ENCODE measurements around the gene UBE2F. TPM values are rescaled to one million over a fixed set of nuclear protein-coding genes. Genes with fewer than 3 reads are reported as not detected.
"Not testable (repeated sequence)": the region's sequence is repeated elsewhere in the genome, so short reads cannot be mapped to it uniquely, and the experiment has no call there.

UBE2F gene
- total RNA-seq, 1 experiment from 2014 or later = 51.2 TPM

DNA sequence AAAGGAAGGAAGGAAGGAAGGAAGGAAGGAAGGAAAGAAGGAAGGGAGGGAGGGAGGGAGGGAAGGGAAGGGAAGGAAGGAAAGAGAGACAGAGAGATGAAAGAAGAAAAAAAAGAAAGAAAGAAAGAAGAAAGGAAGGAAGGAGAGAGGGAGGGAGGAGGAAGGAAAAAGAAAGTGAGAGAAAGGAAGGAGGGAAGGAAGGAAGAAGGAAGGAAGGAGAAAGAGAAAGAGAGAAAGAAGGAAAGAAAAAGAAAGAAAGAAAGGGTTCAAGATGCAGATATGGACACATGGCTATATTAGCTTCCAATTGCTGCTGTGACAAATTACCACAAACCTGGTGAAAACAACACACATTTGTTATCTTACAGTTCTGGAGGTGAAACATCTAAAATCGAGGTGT is 20.4 kb upstream of the UBE2F start:
- Histone ChIP-seq H3K4me1 (ENCODE audit: insufficient read depth, low read length, poor library complexity, severe bottlenecking) (no peaks in the 10 kb centered on the region), H3K27me3 (replicated peaks; ENCODE audit: insufficient read depth, low read depth, low read length, poor library complexity) (no peaks in the 10 kb centered on the region), H3K9me3 (ENCODE audit: low read depth, low read length, poor library complexity, severe bottlenecking) (peaks cover 4% of the 10 kb centered on the region), H3K36me3 (ENCODE audit: insufficient read depth, low read length, poor library complexity, severe bottlenecking) (no peaks in the 10 kb centered on the region), H3K27ac (ENCODE audit: low read depth, low read length, poor library complexity, severe bottlenecking) (no peak overlapping the region), H3K4me3 (ENCODE audit: low read depth, low read length, poor library complexity, severe bottlenecking) (no peak overlapping the region)
- intact Hi-C loops (cut with micrococcal nuclease; ENCODE audit: unreplicated experiment) = no loop called here
- POLR2A ChIA-PET (ENCODE audit: low non-redundant PET) = interaction anchor here (0.5 kb wide), 1 partner anchor 147 kb away, joined by 9 read pairs; no protein-coding TSS in a partner anchor
- BruUV-seq (replicated peaks) = no TSS peak
- no peak for DNase-seq (ENCODE audit: low spot score)
- TF ChIP-seq EZH2 (IDR thresholded peaks at IDR 0.05; ENCODE audit: borderline replicate concordance, low read depth, low read length, poor library complexity, severe bottlenecking) = no peak
- TF ChIP-seq, protein P1, sequence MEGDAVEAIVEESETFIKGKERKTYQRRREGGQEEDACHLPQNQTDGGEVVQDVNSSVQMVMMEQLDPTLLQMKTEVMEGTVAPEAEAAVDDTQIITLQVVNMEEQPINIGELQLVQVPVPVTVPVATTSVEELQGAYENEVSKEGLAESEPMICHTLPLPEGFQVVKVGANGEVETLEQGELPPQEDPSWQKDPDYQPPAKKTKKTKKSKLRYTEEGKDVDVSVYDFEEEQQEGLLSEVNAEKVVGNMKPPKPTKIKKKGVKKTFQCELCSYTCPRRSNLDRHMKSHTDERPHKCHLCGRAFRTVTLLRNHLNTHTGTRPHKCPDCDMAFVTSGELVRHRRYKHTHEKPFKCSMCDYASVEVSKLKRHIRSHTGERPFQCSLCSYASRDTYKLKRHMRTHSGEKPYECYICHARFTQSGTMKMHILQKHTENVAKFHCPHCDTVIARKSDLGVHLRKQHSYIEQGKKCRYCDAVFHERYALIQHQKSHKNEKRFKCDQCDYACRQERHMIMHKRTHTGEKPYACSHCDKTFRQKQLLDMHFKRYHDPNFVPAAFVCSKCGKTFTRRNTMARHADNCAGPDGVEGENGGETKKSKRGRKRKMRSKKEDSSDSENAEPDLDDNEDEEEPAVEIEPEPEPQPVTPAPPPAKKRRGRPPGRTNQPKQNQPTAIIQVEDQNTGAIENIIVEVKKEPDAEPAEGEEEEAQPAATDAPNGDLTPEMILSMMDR (conservative IDR thresholded peaks at IDR 0.05; ENCODE audit: low read depth, low read length) = no peak
- CTCF ChIA-PET = no interaction called here

DNA sequence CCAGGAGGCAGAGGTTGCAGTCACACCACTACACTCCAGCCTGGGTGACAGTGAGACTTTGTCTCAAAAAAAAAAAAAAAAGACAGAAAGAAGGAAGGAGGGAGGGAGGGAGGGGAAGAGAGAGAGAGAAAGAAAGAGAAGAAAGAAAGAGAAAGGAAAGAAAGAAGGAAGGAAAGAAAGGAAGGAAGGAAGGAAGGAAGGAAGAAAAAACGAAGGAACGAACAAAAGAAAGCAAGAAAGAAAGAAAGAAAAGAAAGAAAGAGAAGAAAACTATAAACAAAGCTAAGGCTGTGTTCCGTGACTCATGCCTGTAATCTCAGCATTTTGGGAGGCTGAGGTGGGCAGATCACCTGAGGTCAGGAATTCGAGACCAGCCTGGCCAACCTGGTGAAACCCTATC is 15.5 kb upstream of the UBE2F start:
- H3K36me3 ChIP-seq (ENCODE audit: insufficient read depth, low read length, poor library complexity, severe bottlenecking); POLR2A ChIA-PET (ENCODE audit: low non-redundant PET); BruUV-seq (replicated peaks); DNase-seq (ENCODE audit: low spot score); H3K4me3 ChIP-seq (ENCODE audit: low read depth, low read length, poor library complexity, severe bottlenecking); H3K4me1 ChIP-seq (ENCODE audit: insufficient read depth, low read length, poor library complexity, severe bottlenecking); H3K9me3 ChIP-seq (ENCODE audit: low read depth, low read length, poor library complexity, severe bottlenecking); intact Hi-C loops (cut with micrococcal nuclease; ENCODE audit: unreplicated experiment); H3K27me3 ChIP-seq (replicated peaks; ENCODE audit: insufficient read depth, low read depth, low read length, poor library complexity); CTCF ChIA-PET; H3K27ac ChIP-seq (ENCODE audit: low read depth, low read length, poor library complexity, severe bottlenecking): not testable (repeated sequence)

DNA sequence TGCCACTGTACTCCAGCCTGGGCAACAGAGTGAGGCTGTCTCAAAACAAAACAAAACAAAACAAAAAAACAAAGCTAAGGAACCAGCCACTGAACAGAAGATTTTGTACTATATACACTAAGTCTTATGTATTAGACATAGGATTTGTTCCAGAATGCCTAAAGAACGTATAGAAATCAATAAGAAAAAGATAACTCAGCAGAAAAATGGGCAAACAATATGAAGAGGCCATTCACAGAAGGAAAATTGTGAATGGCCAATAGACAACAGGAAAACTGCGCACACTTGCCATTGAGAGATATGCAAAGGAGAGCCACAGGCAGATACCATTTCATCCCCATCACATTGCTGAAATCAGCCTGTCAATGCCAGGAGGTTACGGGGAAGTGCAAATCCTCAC is 14.9 kb upstream of the UBE2F start:
- Histone ChIP-seq H3K4me3 (ENCODE audit: low read depth, low read length, poor library complexity, severe bottlenecking) (no peak overlapping the region), H3K36me3 (ENCODE audit: insufficient read depth, low read length, poor library complexity, severe bottlenecking) (no peaks in the 10 kb centered on the region), H3K4me1 (ENCODE audit: insufficient read depth, low read length, poor library complexity, severe bottlenecking) (peaks cover 5% of the 10 kb centered on the region), H3K27me3 (replicated peaks; ENCODE audit: insufficient read depth, low read depth, low read length, poor library complexity) (no peaks in the 10 kb centered on the region), H3K27ac (ENCODE audit: low read depth, low read length, poor library complexity, severe bottlenecking) (no peak overlapping the region), H3K9me3 (ENCODE audit: low read depth, low read length, poor library complexity, severe bottlenecking) (no peaks in the 10 kb centered on the region)
- no peak for DNase-seq (ENCODE audit: low spot score)
- POLR2A ChIA-PET (ENCODE audit: low non-redundant PET) = no interaction called here
- intact Hi-C loops (cut with micrococcal nuclease; ENCODE audit: unreplicated experiment) = no loop called here
- no TSS peak for BruUV-seq (replicated peaks)
- TF ChIP-seq, protein P1 (conservative IDR thresholded peaks at IDR 0.05; ENCODE audit: low read depth, low read length) = no peak
- TF ChIP-seq EZH2 (IDR thresholded peaks at IDR 0.05; ENCODE audit: borderline replicate concordance, low read depth, low read length, poor library complexity, severe bottlenecking) = no peak
- CTCF ChIA-PET = no interaction called here

DNA sequence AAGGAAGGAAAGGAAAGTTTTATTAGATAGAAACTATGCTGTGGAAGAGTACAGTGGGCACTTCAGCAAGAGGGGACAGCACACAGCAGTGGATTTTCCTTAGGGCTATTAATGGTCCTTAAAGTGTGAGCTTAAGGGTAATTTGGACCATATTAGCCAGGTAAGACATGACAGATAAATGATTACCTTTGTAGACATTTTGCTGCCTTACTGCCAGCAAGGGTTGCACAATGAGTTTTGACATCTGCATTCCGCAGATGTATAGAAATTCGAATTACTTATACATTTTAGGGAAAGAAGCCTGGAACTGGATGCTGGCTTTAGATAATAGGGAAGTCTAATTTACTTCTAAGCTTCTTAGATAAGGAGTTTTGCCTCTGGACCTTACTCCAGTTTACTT is 14.0 kb upstream of the UBE2F start:
- no peaks in the 10 kb centered on the region for H3K36me3 ChIP-seq (ENCODE audit: insufficient read depth, low read length, poor library complexity, severe bottlenecking)
- POLR2A ChIA-PET (ENCODE audit: low non-redundant PET) = no interaction called here
- CTCF ChIA-PET = no interaction called here
- no peak overlapping the region for H3K27ac ChIP-seq (ENCODE audit: low read depth, low read length, poor library complexity, severe bottlenecking)
- no peaks in the 10 kb centered on the region for H3K9me3 ChIP-seq (ENCODE audit: low read depth, low read length, poor library complexity, severe bottlenecking)
- no peaks in the 10 kb centered on the region for H3K27me3 ChIP-seq (replicated peaks; ENCODE audit: insufficient read depth, low read depth, low read length, poor library complexity)
- DNase-seq (ENCODE audit: low spot score) = peak; percentile 68
- intact Hi-C loops (cut with micrococcal nuclease; ENCODE audit: unreplicated experiment) = no loop called here
- no peak for TF ChIP-seq EZH2 (IDR thresholded peaks at IDR 0.05; ENCODE audit: borderline replicate concordance, low read depth, low read length, poor library complexity, severe bottlenecking)
- BruUV-seq (replicated peaks) = no TSS peak
- no peak overlapping the region for H3K4me3 ChIP-seq (ENCODE audit: low read depth, low read length, poor library complexity, severe bottlenecking)
- H3K4me1 ChIP-seq (ENCODE audit: insufficient read depth, low read length, poor library complexity, severe bottlenecking) = peaks cover 5% of the 10 kb centered on the region

Data from A673 (cell line).